ENCODE results near the gene AKAIN1.

AKAIN1 gene

DNA sequence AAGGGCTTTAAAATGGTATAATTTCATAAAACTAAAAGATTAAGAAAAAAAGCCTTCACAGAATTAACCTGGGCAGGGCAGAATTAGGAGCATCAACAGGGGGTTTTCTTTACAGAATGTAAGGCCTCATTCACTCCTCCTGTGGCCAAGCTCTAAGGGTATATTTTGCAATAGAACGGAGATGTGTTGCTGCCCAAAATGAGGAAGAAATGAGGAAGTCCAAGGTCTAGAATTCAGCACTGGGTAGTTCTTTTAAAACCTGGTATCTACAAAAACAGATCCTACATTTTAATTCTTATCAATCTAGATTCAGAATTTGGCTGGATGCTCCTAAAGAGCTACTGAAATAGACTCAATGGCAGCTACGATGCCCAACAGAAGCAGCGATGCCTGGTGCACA, 101.8 kb downstream of the AKAIN1 start:
- FAIRE-seq (no peak), DNase-seq (ENCODE audit: insufficient read length, low spot score) (no peak)
- TF ChIP-seq POLR2A (IDR thresholded peaks at IDR 0.05; ENCODE audit: low read depth, low read length) = no peak

DNA sequence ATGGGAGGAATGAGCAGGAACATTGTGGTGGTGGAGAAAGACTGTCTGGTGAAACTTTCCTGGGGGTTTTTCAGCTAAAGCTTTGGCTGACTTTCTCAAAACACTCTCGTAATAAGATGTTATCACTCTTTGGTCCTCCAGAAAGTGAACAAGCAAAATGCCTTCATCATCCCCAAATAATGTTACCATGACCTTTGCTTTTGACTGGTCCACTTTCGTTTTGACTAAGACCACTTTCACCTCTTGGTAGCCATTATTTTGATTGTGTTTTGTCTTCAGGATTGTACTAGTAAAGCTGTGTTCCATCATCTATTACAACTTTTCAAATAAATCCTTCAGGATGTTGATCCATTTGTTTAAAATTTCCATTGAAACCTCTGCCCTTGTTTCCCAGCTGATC, 103.2 kb downstream of the AKAIN1 start:
- TF ChIP-seq POLR2A (IDR thresholded peaks at IDR 0.05; ENCODE audit: low read depth, low read length) = no peak
- FAIRE-seq (no peak), DNase-seq (ENCODE audit: insufficient read length, low spot score) (no peak)

All from H54 (cell line).